IMR-90 (cell line): Measurements from ENCODE around the gene C11orf21. TPM values are rescaled to one million over a fixed set of nuclear protein-coding genes. Genes with fewer than 3 reads are reported as not detected.

Source experiments
- ATAC-seq: fragments of 200-7000 bp; cut with Tn5 transposase; 2 replicates; pipeline ENCODE4 v1.9.1; 2020; ENCODE audit warnings: low read depth, mild to moderate bottlenecking, moderate library complexity
- BruUV-seq: library from RNA; stranded (reverse); fragments of 400-500 nt; replicated peaks from 2 replicates; lab custom pipeline; 2021; lab: Mats Ljungman, UMichigan
- CTCF ChIA-PET: fragments of 300-600 bp; formaldehyde crosslinking; extraction: SDS; loops from one replicate; lab custom pipeline; 2021; ENCODE audit warnings: antibody characterized with exemption; lab: Yijun Ruan, JAX
- POLR2A ChIA-PET: fragments of 300-600 bp; sonication (Branson Sonifier 250); formaldehyde crosslinking; loops from one replicate; lab custom pipeline; 2022; ENCODE audit warnings: antibody characterized with exemption; ENCODE audit not compliant: unreplicated experiment; lab: Charles Lee
- DNase-seq: peaks from one replicate; pipeline ENCODE4 v3.0.0; 2013
- H2AFZ ChIP-seq: replicated peaks from 2 replicates; pipeline ENCODE3; 2013; ENCODE audit warnings: low read length, mild to moderate bottlenecking; ENCODE audit not compliant: poor library complexity
- H2AK5ac ChIP-seq: 2 replicates; pipeline ENCODE4 v1.6.1; 2013; ENCODE audit warnings: low read depth, low read length, inconsistent platforms
- H2AK9ac ChIP-seq: replicated peaks from 2 replicates; pipeline ENCODE3; 2013; ENCODE audit warnings: mild to moderate bottlenecking, low read depth, low read length, moderate library complexity; ENCODE audit not compliant: poor library complexity
- H2BK120ac ChIP-seq: 2 replicates; pipeline ENCODE4 v1.6.1; 2013; ENCODE audit warnings: low read depth, low read length, inconsistent platforms
- H2BK15ac ChIP-seq: 3 replicates; pipeline ENCODE4 v1.6.1; 2013; ENCODE audit warnings: low read depth, low read length, inconsistent platforms
- H2BK20ac ChIP-seq: 2 replicates; pipeline ENCODE4 v1.6.1; 2013; ENCODE audit warnings: low read depth, mild to moderate bottlenecking, inconsistent platforms, low read length, moderate library complexity
- H2BK5ac ChIP-seq: 2 replicates; pipeline ENCODE4 v1.6.1; 2013; ENCODE audit warnings: mild to moderate bottlenecking, low read depth, low read length, inconsistent platforms; ENCODE audit not compliant: poor library complexity, severe bottlenecking
- H3K14ac ChIP-seq: replicated peaks from 2 replicates; pipeline ENCODE4 v1.6.1; 2013; ENCODE audit warnings: low read depth, low read length, inconsistent platforms
- H3K18ac ChIP-seq: 2 replicates; pipeline ENCODE4 v1.6.1; 2013; ENCODE audit warnings: low read depth, low read length, control low read depth
- H3K23ac ChIP-seq: 2 replicates; pipeline ENCODE4 v1.6.1; 2013; ENCODE audit warnings: low read depth, low read length, inconsistent platforms
- H3K27ac ChIP-seq: 2 replicates; pipeline ENCODE4 v1.5.1; 2013; ENCODE audit warnings: mild to moderate bottlenecking, control low read depth, low read length; ENCODE audit not compliant: insufficient read depth
- H3K27me3 ChIP-seq: 2 replicates; pipeline ENCODE4 v1.6.1; 2013; ENCODE audit warnings: low read length; ENCODE audit not compliant: control insufficient read depth, insufficient read depth
- H3K36me3 ChIP-seq: 2 replicates; pipeline ENCODE4 v1.6.1; 2013; ENCODE audit warnings: low read length, mixed read lengths; ENCODE audit not compliant: control insufficient read depth, insufficient read depth
- H3K4ac ChIP-seq: 2 replicates; pipeline ENCODE4 v1.6.1; 2013; ENCODE audit warnings: low read depth, low read length, inconsistent platforms
- H3K4me1 ChIP-seq: 2 replicates; pipeline ENCODE4 v1.6.1; 2013; ENCODE audit warnings: low read length, mixed read lengths; ENCODE audit not compliant: control insufficient read depth, insufficient read depth
- H3K4me2 ChIP-seq: 2 replicates; pipeline ENCODE4 v1.6.1; 2013; ENCODE audit warnings: low read depth, mild to moderate bottlenecking, control low read depth, low read length, moderate library complexity
- H3K4me3 ChIP-seq: 2 replicates; pipeline ENCODE4 v1.5.1; 2013; ENCODE audit warnings: low read depth, mild to moderate bottlenecking, control low read depth, low read length, moderate library complexity; ENCODE audit not compliant: insufficient read depth
- H3K56ac ChIP-seq: 2 replicates; pipeline ENCODE4 v1.6.1; 2013; ENCODE audit warnings: low read length, inconsistent platforms; ENCODE audit not compliant: insufficient read depth; ENCODE audit errors: extremely low read depth
- H3K79me1 ChIP-seq, 2 experiments: 2 replicates each; pipeline ENCODE4 v1.6.1; 2013; ENCODE audit warnings: low read length in 2 of 2, inconsistent platforms in 1 of 2, low read depth in 1 of 2
- H3K9ac ChIP-seq: 2 replicates; pipeline ENCODE4 v1.6.1; 2013; ENCODE audit warnings: low read depth, low read length, control low read depth
- H3K9me1 ChIP-seq: 2 replicates; pipeline ENCODE4 v1.6.1; 2013; ENCODE audit warnings: low read length, inconsistent platforms; ENCODE audit not compliant: insufficient read depth
- H3K9me3 ChIP-seq: 2 replicates; pipeline ENCODE4 v1.6.1; 2013; ENCODE audit warnings: low read length; ENCODE audit not compliant: control insufficient read depth, insufficient read depth
- H4K20me1 ChIP-seq: 2 replicates; pipeline ENCODE4 v1.6.1; 2013; ENCODE audit warnings: low read length, inconsistent platforms; ENCODE audit not compliant: insufficient read depth
- H4K5ac ChIP-seq: 2 replicates; pipeline ENCODE4 v1.6.1; 2013; ENCODE audit warnings: mild to moderate bottlenecking, low read depth, low read length, control low read depth
- H4K8ac ChIP-seq, 2 experiments: 2 replicates each; pipeline ENCODE4 v1.6.1; 2013; ENCODE audit warnings: low read depth in 2 of 2, low read length in 2 of 2, control low read depth in 1 of 2, inconsistent platforms in 1 of 2
- H4K91ac ChIP-seq: 2 replicates; pipeline ENCODE4 v1.6.1; 2013; ENCODE audit warnings: low read depth, low read length, inconsistent platforms; ENCODE audit not compliant: insufficient read depth
- BHLHE40 ChIP-seq: fragments of 150-350 bp; IDR thresholded peaks from 2 replicates; pipeline ENCODE4 v1.6.1; 2016; ENCODE audit warnings: mild to moderate bottlenecking, low read depth, low read length
- CEBPB ChIP-seq: IDR thresholded peaks from 2 replicates; pipeline ENCODE4 v1.6.1; 2012; ENCODE audit warnings: low read depth, low read length, improper control_type of control experiment
- CHD1 ChIP-seq: IDR thresholded peaks from 2 replicates; pipeline ENCODE4 v1.6.1; 2012; ENCODE audit warnings: low read depth, low read length, improper control_type of control experiment
- FOS ChIP-seq: fragments of 150-350 bp; IDR thresholded peaks from 2 replicates; pipeline ENCODE4 v1.6.1; 2016; ENCODE audit warnings: low read depth, low read length
- MAFK ChIP-seq: IDR thresholded peaks from 2 replicates; pipeline ENCODE4 v1.6.1; 2012; ENCODE audit warnings: low read depth, low read length, improper control_type of control experiment
- MAZ ChIP-seq: IDR thresholded peaks from 2 replicates; pipeline ENCODE4 v1.6.1; 2012; ENCODE audit warnings: low read depth, mild to moderate bottlenecking, low read length, improper control_type of control experiment, moderate library complexity, borderline replicate concordance
- MXI1 ChIP-seq: IDR thresholded peaks from 2 replicates; pipeline ENCODE4 v1.6.1; 2012; ENCODE audit warnings: low read depth, mild to moderate bottlenecking, low read length, moderate library complexity, borderline replicate concordance
- NFE2L2 ChIP-seq: fragments of 150-350 bp; IDR thresholded peaks from 2 replicates; pipeline ENCODE4 v1.6.1; 2016; ENCODE audit warnings: low read depth, mild to moderate bottlenecking, low read length
- POLR2A ChIP-seq: IDR thresholded peaks from 2 replicates; pipeline ENCODE4 v1.6.1; 2012; ENCODE audit warnings: mild to moderate bottlenecking, low read depth, low read length
- RAD21 ChIP-seq: IDR thresholded peaks from 2 replicates; pipeline ENCODE4 v1.6.1; 2012; ENCODE audit warnings: low read length, improper control_type of control experiment
- RCOR1 ChIP-seq: IDR thresholded peaks from 2 replicates; pipeline ENCODE4 v1.6.1; 2012; ENCODE audit warnings: mild to moderate bottlenecking, low read length, improper control_type of control experiment; ENCODE audit not compliant: insufficient replicate concordance
- RFX5 ChIP-seq: IDR thresholded peaks from 2 replicates; pipeline ENCODE4 v1.8.0; 2012; ENCODE audit warnings: low read depth, mild to moderate bottlenecking, low read length, moderate library complexity
- SMC3 ChIP-seq: fragments of 150-350 bp; IDR thresholded peaks from 2 replicates; pipeline ENCODE4 v1.6.1; 2016; ENCODE audit warnings: low read depth, mild to moderate bottlenecking, antibody characterized with exemption, low read length, moderate library complexity
- WGBS, 2 experiments: methylation state at CpG; one replicate each; pipeline versions ENCODE4 v1.1.5 to v1.1.7; 2013; ENCODE audit warnings: missing lambda C conversion rate in 2 of 2; ENCODE audit not compliant: insufficient read length in 1 of 2; ENCODE audit errors: extremely low coverage in 2 of 2; 5-methylcytosine and 5-hydroxymethylcytosine counted together
- dilution Hi-C: fragments of 300-500 bp; cut with HindIII; formaldehyde crosslinking; loops from one replicate; pipeline ENCODE4 v1.14.3; 2018; ENCODE audit warnings: low sequenced_read_pairs; ENCODE audit not compliant: unreplicated experiment
- in situ Hi-C: fragments of 300-500 bp; cut with MboI; formaldehyde crosslinking; loops from 3 replicates; pipeline ENCODE4 v1.14.3; 2019; ENCODE audit warnings: low sequenced_read_pairs, inconsistent platforms, mixed read lengths
- intact Hi-C: fragments of 100-400 bp; cut with micrococcal nuclease; formaldehyde crosslinking; loops from 2 replicates; pipeline ENCODE4 v1.10.0; 2022
- polyA plus RNA-seq, 3 experiments: library from polyadenylated mRNA; depleted of rRNA; stranded (reverse); fragments of >200 nt; gene quantifications; 2 replicates each; pipeline ENCODE4 v1.2.3, GENCODE V29; 2012; ENCODE audit warnings: low replicate concordance in 1 of 3
- total RNA-seq: library from RNA; depleted of rRNA; stranded (reverse); fragments of >200 nt; gene quantifications from 2 replicates; pipeline ENCODE4 v1.2.3, GENCODE V29; 2012
- TF ChIP-seq, protein P1 (sequence below): conservative IDR thresholded peaks from 2 replicates; pipeline ENCODE4 v1.5.1; 2012; ENCODE audit warnings: mild to moderate bottlenecking, low read depth, low read length, improper control_type of control experiment
- TF ChIP-seq, protein P2 (sequence below): fragments of 150-350 bp; IDR thresholded peaks from 2 replicates; pipeline ENCODE4 v1.6.1; 2016; ENCODE audit warnings: low read depth, mild to moderate bottlenecking, low read length, moderate library complexity, borderline replicate concordance
- TF ChIP-seq, protein P3 (sequence below): fragments of 150-350 bp; IDR thresholded peaks from 2 replicates; pipeline ENCODE4 v1.6.1; 2017; ENCODE audit warnings: mild to moderate bottlenecking, antibody characterized with exemption, low read length, low read depth

C11orf21 gene
- total and polyA plus RNA-seq, 2 of the 4 experiments (the other 2 are of a cell fraction), result not detected

DNA sequence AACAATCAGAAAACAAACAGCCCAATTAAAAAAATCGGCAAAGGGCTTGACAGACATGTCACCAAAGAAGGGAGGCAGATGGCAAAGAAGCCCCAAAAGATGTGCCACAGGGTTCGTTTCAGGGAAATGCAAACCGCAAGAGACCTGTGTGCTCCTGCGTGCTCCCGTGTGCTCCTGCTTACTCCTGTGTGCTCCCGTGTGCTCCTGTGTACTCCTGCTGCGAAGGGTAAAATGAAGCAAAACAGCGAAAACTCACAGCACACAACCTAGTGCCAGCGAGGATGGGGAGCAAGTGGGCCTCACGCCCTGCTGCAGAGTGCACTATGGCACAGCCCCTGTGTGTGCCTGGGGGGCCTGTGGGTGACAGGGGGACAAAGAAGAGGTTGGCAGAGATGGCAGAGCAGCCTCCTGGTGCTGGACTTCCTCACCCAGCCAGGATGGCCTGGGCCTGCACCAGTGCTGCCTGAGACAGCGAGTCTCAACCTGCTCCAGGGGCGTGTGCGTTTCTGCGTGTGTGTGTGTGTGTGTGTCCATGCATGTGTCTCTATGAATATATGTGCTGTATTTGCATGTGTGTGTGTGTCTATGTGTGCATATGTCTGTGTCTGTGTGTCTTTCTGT, 45.3 kb downstream of the C11orf21 start:
- in situ Hi-C loops, result no loop called here
- TF ChIP-seq RCOR1 (no peak), CEBPB (no peak), CHD1 (no peak), SMC3 (no peak), BHLHE40 (no peak), MAZ (no peak), RAD21 (no peak), MXI1 (no peak), NFE2L2 (no peak), RFX5 (no peak), POLR2A (no peak), MAFK (no peak), FOS (no peak)
- TF ChIP-seq, protein P1, sequence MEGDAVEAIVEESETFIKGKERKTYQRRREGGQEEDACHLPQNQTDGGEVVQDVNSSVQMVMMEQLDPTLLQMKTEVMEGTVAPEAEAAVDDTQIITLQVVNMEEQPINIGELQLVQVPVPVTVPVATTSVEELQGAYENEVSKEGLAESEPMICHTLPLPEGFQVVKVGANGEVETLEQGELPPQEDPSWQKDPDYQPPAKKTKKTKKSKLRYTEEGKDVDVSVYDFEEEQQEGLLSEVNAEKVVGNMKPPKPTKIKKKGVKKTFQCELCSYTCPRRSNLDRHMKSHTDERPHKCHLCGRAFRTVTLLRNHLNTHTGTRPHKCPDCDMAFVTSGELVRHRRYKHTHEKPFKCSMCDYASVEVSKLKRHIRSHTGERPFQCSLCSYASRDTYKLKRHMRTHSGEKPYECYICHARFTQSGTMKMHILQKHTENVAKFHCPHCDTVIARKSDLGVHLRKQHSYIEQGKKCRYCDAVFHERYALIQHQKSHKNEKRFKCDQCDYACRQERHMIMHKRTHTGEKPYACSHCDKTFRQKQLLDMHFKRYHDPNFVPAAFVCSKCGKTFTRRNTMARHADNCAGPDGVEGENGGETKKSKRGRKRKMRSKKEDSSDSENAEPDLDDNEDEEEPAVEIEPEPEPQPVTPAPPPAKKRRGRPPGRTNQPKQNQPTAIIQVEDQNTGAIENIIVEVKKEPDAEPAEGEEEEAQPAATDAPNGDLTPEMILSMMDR, result no peak
- TF ChIP-seq, protein P2, sequence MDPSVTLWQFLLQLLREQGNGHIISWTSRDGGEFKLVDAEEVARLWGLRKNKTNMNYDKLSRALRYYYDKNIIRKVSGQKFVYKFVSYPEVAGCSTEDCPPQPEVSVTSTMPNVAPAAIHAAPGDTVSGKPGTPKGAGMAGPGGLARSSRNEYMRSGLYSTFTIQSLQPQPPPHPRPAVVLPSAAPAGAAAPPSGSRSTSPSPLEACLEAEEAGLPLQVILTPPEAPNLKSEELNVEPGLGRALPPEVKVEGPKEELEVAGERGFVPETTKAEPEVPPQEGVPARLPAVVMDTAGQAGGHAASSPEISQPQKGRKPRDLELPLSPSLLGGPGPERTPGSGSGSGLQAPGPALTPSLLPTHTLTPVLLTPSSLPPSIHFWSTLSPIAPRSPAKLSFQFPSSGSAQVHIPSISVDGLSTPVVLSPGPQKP, result no peak
- TF ChIP-seq, protein P3, sequence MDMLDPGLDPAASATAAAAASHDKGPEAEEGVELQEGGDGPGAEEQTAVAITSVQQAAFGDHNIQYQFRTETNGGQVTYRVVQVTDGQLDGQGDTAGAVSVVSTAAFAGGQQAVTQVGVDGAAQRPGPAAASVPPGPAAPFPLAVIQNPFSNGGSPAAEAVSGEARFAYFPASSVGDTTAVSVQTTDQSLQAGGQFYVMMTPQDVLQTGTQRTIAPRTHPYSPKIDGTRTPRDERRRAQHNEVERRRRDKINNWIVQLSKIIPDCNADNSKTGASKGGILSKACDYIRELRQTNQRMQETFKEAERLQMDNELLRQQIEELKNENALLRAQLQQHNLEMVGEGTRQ, result no peak
- no peaks in the 10 kb centered on the region for H3K36me3 ChIP-seq
- H4K91ac ChIP-seq, result no peak overlapping the region
- WGBS, 2 experiments, result 60% methylated on average over 7 of the region's 14 CpGs; no CpG with 5 or more reads in 1 of the 2 experiments
- no peak overlapping the region for H2AK9ac ChIP-seq
- H3K9ac ChIP-seq, result no peak overlapping the region
- H3K18ac ChIP-seq, result no peak overlapping the region
- H3K4me3 ChIP-seq, result no peak overlapping the region
- no peak overlapping the region for H2BK5ac ChIP-seq
- no peak overlapping the region for H3K56ac ChIP-seq
- peaks cover 30% of the 10 kb centered on the region for H3K27me3 ChIP-seq
- H3K9me1 ChIP-seq, result no peaks in the 10 kb centered on the region
- no peak for ATAC-seq
- dilution Hi-C loops, result no loop called here
- no peak overlapping the region for H3K14ac ChIP-seq
- CTCF ChIA-PET, result no interaction called here
- no peak overlapping the region for H2BK15ac ChIP-seq
- BruUV-seq, result no TSS peak
- no peak overlapping the region for H2BK20ac ChIP-seq
- no peak overlapping the region for H3K27ac ChIP-seq
- H3K23ac ChIP-seq, result no peak overlapping the region
- no peak overlapping the region for H4K8ac ChIP-seq
- POLR2A ChIA-PET, result no interaction called here
- no peak overlapping the region for H4K5ac ChIP-seq
- no peak for DNase-seq
- intact Hi-C loops, result no loop called here
- no peak overlapping the region for H3K4me2 ChIP-seq
- no peak overlapping the region for H3K4ac ChIP-seq
- H3K4me1 ChIP-seq, result no peaks in the 10 kb centered on the region
- H4K20me1 ChIP-seq, result no peaks in the 10 kb centered on the region
- no peak overlapping the region for H2AFZ ChIP-seq
- no peaks in the 10 kb centered on the region for H3K9me3 ChIP-seq
- no peaks in the 10 kb centered on the region for H3K79me1 ChIP-seq
- no peak overlapping the region for H2BK120ac ChIP-seq
- no peak overlapping the region for H2AK5ac ChIP-seq
